ENCODE results near the gene OR2T10. TPM values are rescaled to one million over a fixed set of nuclear protein-coding genes. Genes with fewer than 3 reads are reported as not detected.
"Not testable (repeated sequence)": the region's sequence is repeated elsewhere in the genome, so short reads cannot be mapped to it uniquely, and the experiment has no call there.

The OR2T10 gene
- total and polyA plus RNA-seq, 11 donors = not detected

DNA sequence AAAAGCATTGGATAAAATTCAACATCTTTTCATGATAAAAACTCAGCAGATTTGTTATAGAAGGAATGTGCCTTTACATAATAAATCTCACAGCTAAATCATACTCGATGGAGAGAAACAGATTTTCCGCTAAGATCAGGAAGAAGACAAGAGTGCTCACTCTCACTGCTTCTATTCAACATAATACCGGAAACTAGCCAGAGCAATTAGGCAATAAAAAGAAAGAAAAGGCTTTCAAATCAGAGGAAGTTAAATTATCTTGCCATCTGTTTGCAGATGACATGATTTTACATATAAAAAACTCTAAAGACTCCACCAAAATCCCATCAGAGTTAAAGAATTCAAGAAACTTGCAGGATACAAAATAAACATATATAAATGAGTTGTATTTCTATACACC lies 26.7 kb downstream of the OR2T10 start:
- H3K27ac ChIP-seq; H3K27me3 ChIP-seq; DNase-seq; ATAC-seq; H3K36me3 ChIP-seq; intact Hi-C loops (cut with DNase I); H3K9me3 ChIP-seq; H3K4me3 ChIP-seq; H3K4me1 ChIP-seq: not testable (repeated sequence)
- WGBS, 4 donors = 69 to 86% (median 77%) methylated on average over 3 of the region's 3 CpGs

- intact Hi-C loops (cut with DNase I); H3K27me3 ChIP-seq; H3K4me3 ChIP-seq; H3K36me3 ChIP-seq; H3K27ac ChIP-seq; H3K4me1 ChIP-seq; H3K9me3 ChIP-seq; ATAC-seq; DNase-seq: not testable (repeated sequence)
- WGBS, 4 donors = 14 to 66% (median 30%) methylated on average over 2 of the region's 2 CpGs
Measured at GRCh38 chr1:248569049-248569448, 28.5 kb downstream of the OR2T10 start.

DNA sequence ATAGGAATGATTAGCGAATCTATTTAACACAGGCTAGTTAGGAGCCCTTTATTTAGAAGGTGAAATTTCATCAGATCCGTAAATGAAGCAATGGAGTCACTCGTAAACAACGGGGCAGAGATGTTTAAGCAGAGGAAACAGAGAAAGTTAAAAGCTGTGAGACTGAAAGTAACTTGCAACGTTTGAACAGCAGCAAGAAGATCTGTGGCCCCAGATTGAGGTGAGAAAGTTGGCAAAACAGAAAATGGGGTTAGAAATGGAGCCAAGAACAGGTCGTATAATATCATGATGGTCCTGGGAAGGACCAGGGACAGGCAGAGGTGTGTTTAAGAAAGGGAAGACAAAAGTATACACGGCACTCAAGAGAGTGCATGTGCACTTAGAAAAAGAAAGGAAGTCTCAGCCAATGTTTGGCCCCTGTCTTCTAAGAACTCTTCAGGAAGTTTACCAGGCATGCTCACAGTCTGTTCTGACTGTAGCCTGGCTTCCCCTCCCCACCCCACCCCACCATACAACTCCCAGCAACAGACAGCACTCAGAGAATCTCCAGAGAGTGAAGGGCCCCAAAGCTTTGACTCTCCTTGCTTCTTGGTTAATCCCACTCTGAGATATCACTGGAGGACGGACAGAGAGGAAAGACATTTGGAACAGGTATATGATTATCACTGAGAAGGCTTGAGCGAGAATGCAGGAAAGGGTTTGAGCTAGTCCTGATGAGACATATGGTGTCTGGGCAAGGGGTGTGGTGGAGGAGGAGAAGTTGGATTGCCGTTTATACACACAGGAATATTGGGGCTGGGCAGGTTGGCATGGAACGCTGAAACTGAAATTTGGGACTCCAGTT lies 31.7 kb downstream of the OR2T10 start:
- H3K9me3 ChIP-seq; H3K4me1 ChIP-seq; ATAC-seq; H3K27me3 ChIP-seq; DNase-seq; H3K27ac ChIP-seq; H3K4me3 ChIP-seq; intact Hi-C loops (cut with DNase I); H3K36me3 ChIP-seq: not testable (repeated sequence)
- 61 to 72% (median 68%) methylated on average over 11 of the region's 11 CpGs for WGBS, 4 donors

GRCh38 chr1:248562672-248563071 lies 34.8 kb downstream of the OR2T10 start, which contains the start of gene OR2T29:
Gene OR2T29, minus strand, starts transcription at chr1:248562772. Its CDS starts 3,281 bp downstream, at chr1:248559491.
- H3K4me1 ChIP-seq; ATAC-seq; H3K36me3 ChIP-seq; intact Hi-C loops (cut with DNase I); H3K9me3 ChIP-seq; H3K4me3 ChIP-seq; H3K27ac ChIP-seq; H3K27me3 ChIP-seq; DNase-seq: not testable (repeated sequence)
- 45 to 96% (median 62%) methylated on average over 1 to 3 of the region's 3 CpGs for WGBS, 4 donors

GRCh38 chr1:248551027-248551426 lies 46.5 kb downstream of the OR2T10 start:
- H3K4me1 ChIP-seq; intact Hi-C loops (cut with DNase I); H3K36me3 ChIP-seq; ATAC-seq; H3K27ac ChIP-seq; H3K9me3 ChIP-seq; DNase-seq; H3K4me3 ChIP-seq; H3K27me3 ChIP-seq: not testable (repeated sequence)
- WGBS, 4 donors = no CpG with 5 or more reads among the region's 6 CpGs

GRCh38 chr1:248547383-248547782 lies 50.1 kb downstream of the OR2T10 start:
- H3K4me3 ChIP-seq; DNase-seq; H3K36me3 ChIP-seq; H3K27ac ChIP-seq; ATAC-seq; H3K9me3 ChIP-seq; intact Hi-C loops (cut with DNase I); H3K4me1 ChIP-seq; H3K27me3 ChIP-seq: not testable (repeated sequence)
- no CpG with 5 or more reads among the region's 2 CpGs for WGBS, 4 donors

Other genes starting within 250 kb of the OR2T10 start
- gene OR14C36, start 248.9 kb downstream of the OR2T10 start, total RNA-seq = not detected
- gene OR14C36, start 248.9 kb downstream of the OR2T10 start, polyA plus RNA-seq = not detected
- gene OR2T4, start 236.0 kb downstream of the OR2T10 start, total RNA-seq = not detected
- not detected for gene OR2T4, start 236.0 kb downstream of the OR2T10 start, polyA plus RNA-seq
- gene OR2T6, start 222.0 kb downstream of the OR2T10 start, total RNA-seq = not detected
- not detected for gene OR2T6, start 222.0 kb downstream of the OR2T10 start, polyA plus RNA-seq
- not detected for gene OR2T1, start 194.7 kb downstream of the OR2T10 start, total RNA-seq
- not detected for gene OR2T1, start 194.7 kb downstream of the OR2T10 start, polyA plus RNA-seq
- gene OR2T2, start 152.1 kb downstream of the OR2T10 start, total RNA-seq = not detected
- not detected for gene OR2T2, start 152.1 kb downstream of the OR2T10 start, polyA plus RNA-seq
- not detected for gene OR2T3, start 124.3 kb downstream of the OR2T10 start, total RNA-seq
- not detected for gene OR2T3, start 124.3 kb downstream of the OR2T10 start, polyA plus RNA-seq
- not detected for gene OR2T5, start 109.1 kb downstream of the OR2T10 start, total RNA-seq
- not detected for gene OR2T5, start 109.1 kb downstream of the OR2T10 start, polyA plus RNA-seq
- not detected for gene OR2G6, start 89.6 kb downstream of the OR2T10 start, total RNA-seq
- gene OR2G6, start 89.6 kb downstream of the OR2T10 start, polyA plus RNA-seq = not detected
- gene OR2T29, start 34.9 kb downstream of the OR2T10 start, total RNA-seq = not detected
- not detected for gene OR2T29, start 34.9 kb downstream of the OR2T10 start, polyA plus RNA-seq
- not detected for gene OR2T34, start 22.9 kb downstream of the OR2T10 start, total RNA-seq
- not detected for gene OR2T34, start 22.9 kb downstream of the OR2T10 start, polyA plus RNA-seq
- gene OR2T11, start 37.4 kb upstream of the OR2T10 start, total RNA-seq = not detected
- gene OR2T11, start 37.4 kb upstream of the OR2T10 start, polyA plus RNA-seq = not detected
- gene OR2T35, start 47.6 kb upstream of the OR2T10 start, total RNA-seq = not detected
- gene OR2T35, start 47.6 kb upstream of the OR2T10 start, polyA plus RNA-seq = not detected
- not detected for gene OR2T27, start 57.8 kb upstream of the OR2T10 start, total RNA-seq
- not detected for gene OR2T27, start 57.8 kb upstream of the OR2T10 start, polyA plus RNA-seq
- gene OR14I1, start 105.1 kb upstream of the OR2T10 start, total RNA-seq = not detected
- gene OR14I1, start 105.1 kb upstream of the OR2T10 start, polyA plus RNA-seq = not detected
- not detected for gene LYPD8, start 158.1 kb upstream of the OR2T10 start, total RNA-seq
- gene LYPD8, start 158.1 kb upstream of the OR2T10 start, polyA plus RNA-seq = not detected
- gene SH3BP5L, start 228.2 kb upstream of the OR2T10 start, total RNA-seq = 10 to 100 TPM; 15.8 to 47.1 (median 19.3) TPM
- 10 to 100 TPM; 17.9 to 51.1 TPM for gene SH3BP5L, start 228.2 kb upstream of the OR2T10 start, polyA plus RNA-seq
- 10 to 100 TPM; 27.9 to 63.8 (median 37.8) TPM for gene ZNF672, start 240.5 kb upstream of the OR2T10 start, total RNA-seq
- 10 to 100 TPM; 20.5 to 50.1 TPM for gene ZNF672, start 240.5 kb upstream of the OR2T10 start, polyA plus RNA-seq